A549 (cell line): ENCODE measurements around the gene RPH3AL.

Experiments used
- CTCF ChIP-seq: fragments of >200 bp; sonication (Bioruptor Twin); formaldehyde crosslinking; IDR thresholded peaks from 3 replicates; pipeline ENCODE4 v1.5.1; 2016
- EP300 ChIP-seq, 2 experiments: fragments of >200 bp; sonication (Bioruptor Twin); formaldehyde crosslinking; IDR thresholded peaks; 2 replicates in 1 of 2; 3 replicates in 1 of 2; pipeline ENCODE4 v1.6.1; 2016 to 2017
- FOSB ChIP-seq: fragments of 250-450 bp; sonication (Bioruptor Pico); IDR thresholded peaks from 2 replicates; pipeline ENCODE4 v1.5.0; 2020; ENCODE audit warnings: mild to moderate bottlenecking, moderate library complexity
- JUNB ChIP-seq: fragments of >200 bp; sonication (Bioruptor Twin); formaldehyde crosslinking; IDR thresholded peaks from 2 replicates; pipeline ENCODE4 v1.6.1; 2016
- KDM1A ChIP-seq: fragments of 200-600 bp; sonication (generic); IDR thresholded peaks from 2 replicates; pipeline ENCODE4 v1.6.1; 2016; ENCODE audit warnings: low read depth, mild to moderate bottlenecking
- POLR2A ChIP-seq: IDR thresholded peaks from 2 replicates; pipeline ENCODE4 v1.6.1; 2012; ENCODE audit warnings: mild to moderate bottlenecking, low read length
- RAD21 ChIP-seq, 2 experiments: fragments of >200 bp in 1 of 2; sonication (Bioruptor Twin) in 1 of 2; formaldehyde crosslinking in 1 of 2; IDR thresholded peaks in 1 of 2; conservative IDR thresholded peaks in 1 of 2; 2 replicates in 1 of 2; 3 replicates in 1 of 2; pipeline ENCODE4 v1.6.1; 2012 to 2018; ENCODE audit warnings: inconsistent platforms in 1 of 2
- RFX5 ChIP-seq: fragments of 450-650 bp; IDR thresholded peaks from 2 replicates; pipeline ENCODE4 v1.7.1; 2014; ENCODE audit warnings: antibody characterized with exemption, mild to moderate bottlenecking, moderate library complexity
- ZFP36 ChIP-seq: fragments of 450-650 bp; IDR thresholded peaks from 2 replicates; pipeline ENCODE4 v1.6.1; 2014; ENCODE audit warnings: borderline replicate concordance; ENCODE audit not compliant: partially characterized antibody
- ZNF302 ChIP-seq: fragments of 250-450 bp; sonication (Bioruptor Pico); IDR thresholded peaks from 2 replicates; pipeline ENCODE4 v1.9.0; 2021; ENCODE audit warnings: inconsistent platforms, mild to moderate bottlenecking, moderate library complexity
- ZSCAN20 ChIP-seq: fragments of 250-450 bp; sonication (Bioruptor Pico); IDR thresholded peaks from 2 replicates; pipeline ENCODE4 v1.8.0; 2022; ENCODE audit warnings: mild to moderate bottlenecking, moderate library complexity

- no peak for TF ChIP-seq CTCF
- no peak for TF ChIP-seq FOSB (CRISPR knock-in tag)
- no peak for TF ChIP-seq EP300 (IDR thresholded peaks at IDR 0.05)
- no peak for TF ChIP-seq RFX5
- no peak for TF ChIP-seq JUNB
- TF ChIP-seq KDM1A: no peak
- no peak for TF ChIP-seq ZFP36
- no peak for TF ChIP-seq ZSCAN20 (CRISPR knock-in tag)
- no peak for TF ChIP-seq POLR2A
- no peak for TF ChIP-seq RAD21 (conservative IDR thresholded peaks at IDR 0.05 in 1 of 2, IDR thresholded peaks at IDR 0.05 in 1 of 2)
- no peak for TF ChIP-seq ZNF302
Measured at GRCh38 chr17:165939-166338, 186.7 kb downstream of the RPH3AL start.
